Astrocyte of the cerebellum (primary cell): ENCODE measurements around the gene AGO3.

Source experiments
- DNase-seq: peaks from one replicate; pipeline ENCODE4 v3.0.0-alpha.2; 2011; ENCODE audit warnings: low read depth
- H3K4me3 ChIP-seq: 2 replicates; pipeline ENCODE4 v1.5.1; 2011; ENCODE audit warnings: mild to moderate bottlenecking, low read depth, low read length, moderate library complexity
- CTCF ChIP-seq: IDR thresholded peaks from 2 replicates; pipeline ENCODE4 v1.5.1; 2012; ENCODE audit warnings: low read length, low read depth, moderate library complexity, mild to moderate bottlenecking; ENCODE audit errors: missing control alignments
- in situ Hi-C: cut with HindIII; loops from 2 replicates; pipeline ENCODE4 v1.10.0; 2017; ENCODE audit warnings: low sequenced_read_pairs

The AGO3 gene

GRCh38 chr1:36068866-36069265 is 138.0 kb downstream of the AGO3 start:
- H3K4me3 ChIP-seq: no peak overlapping the region
- no peak for TF ChIP-seq CTCF
- no peak for DNase-seq
- in situ Hi-C loops: no loop called here

- in situ Hi-C loops: no loop called here
- H3K4me3 ChIP-seq: no peak overlapping the region
- no peak for DNase-seq
- TF ChIP-seq CTCF: no peak
These were observed 139.4 kb downstream of the AGO3 start for GRCh38 chr1:36070349-36070748.

- no peak for DNase-seq
- no peak overlapping the region for H3K4me3 ChIP-seq
- in situ Hi-C loops: no loop called here
- TF ChIP-seq CTCF: no peak
These were observed 146.2 kb downstream of the AGO3 start for GRCh38 chr1:36076979-36077573.

- no peak for DNase-seq
- no peak for TF ChIP-seq CTCF
- no peak overlapping the region for H3K4me3 ChIP-seq
- in situ Hi-C loops: no loop called here
These were observed 149.3 kb downstream of the AGO3 start for GRCh38 chr1:36080236-36080635.

GRCh38 chr1:36080801-36081200 is 149.9 kb downstream of the AGO3 start:
- TF ChIP-seq CTCF: no peak

GRCh38 chr1:36081926-36082485 is 151.1 kb downstream of the AGO3 start:
- DNase-seq: no peak
- H3K4me3 ChIP-seq: no peak overlapping the region
- TF ChIP-seq CTCF: no peak
- in situ Hi-C loops: no loop called here

More at GRCh38 chr1:36080801-36081200, 149.9 kb downstream of the AGO3 start:
- in situ Hi-C loops: no loop called here
- H3K4me3 ChIP-seq: no peak overlapping the region
- DNase-seq: no peak
